ENCODE measurements around the gene PNRC2.

GRCh38 chr1:23953020-23953419 lies 6.6 kb upstream of the PNRC2 start:
- TF ChIP-seq TEAD4 (CRISPR knock-in tag; IDR thresholded peaks at IDR 0.05) = no peak
- TF ChIP-seq CTCF (IDR thresholded peaks at IDR 0.05) = no peak
- no peak for TF ChIP-seq FOXP1 (CRISPR knock-in tag; IDR thresholded peaks at IDR 0.05; ENCODE audit: borderline replicate concordance)
- no peak for TF ChIP-seq ZNF425 (CRISPR knock-in tag; conservative IDR thresholded peaks at IDR 0.05)
- TF ChIP-seq ZSCAN18 (CRISPR knock-in tag; IDR thresholded peaks at IDR 0.05) = no peak
- no peak for TF ChIP-seq MYBL2 (CRISPR knock-in tag; IDR thresholded peaks at IDR 0.05)
- no peak for TF ChIP-seq E2F4 (CRISPR knock-in tag; IDR thresholded peaks at IDR 0.05; ENCODE audit: borderline replicate concordance, low read depth)
